ENCODE measurements around the gene TMEM115. TPM values are rescaled to one million over a fixed set of nuclear protein-coding genes. Genes with fewer than 3 reads are reported as not detected.

Gene TMEM115
- total and polyA plus RNA-seq, 2 of the 13 experiments (the other 11 are each of a cell fraction or from before 2014, with no cell fraction given): 22.1 to 30.7 TPM

DNA sequence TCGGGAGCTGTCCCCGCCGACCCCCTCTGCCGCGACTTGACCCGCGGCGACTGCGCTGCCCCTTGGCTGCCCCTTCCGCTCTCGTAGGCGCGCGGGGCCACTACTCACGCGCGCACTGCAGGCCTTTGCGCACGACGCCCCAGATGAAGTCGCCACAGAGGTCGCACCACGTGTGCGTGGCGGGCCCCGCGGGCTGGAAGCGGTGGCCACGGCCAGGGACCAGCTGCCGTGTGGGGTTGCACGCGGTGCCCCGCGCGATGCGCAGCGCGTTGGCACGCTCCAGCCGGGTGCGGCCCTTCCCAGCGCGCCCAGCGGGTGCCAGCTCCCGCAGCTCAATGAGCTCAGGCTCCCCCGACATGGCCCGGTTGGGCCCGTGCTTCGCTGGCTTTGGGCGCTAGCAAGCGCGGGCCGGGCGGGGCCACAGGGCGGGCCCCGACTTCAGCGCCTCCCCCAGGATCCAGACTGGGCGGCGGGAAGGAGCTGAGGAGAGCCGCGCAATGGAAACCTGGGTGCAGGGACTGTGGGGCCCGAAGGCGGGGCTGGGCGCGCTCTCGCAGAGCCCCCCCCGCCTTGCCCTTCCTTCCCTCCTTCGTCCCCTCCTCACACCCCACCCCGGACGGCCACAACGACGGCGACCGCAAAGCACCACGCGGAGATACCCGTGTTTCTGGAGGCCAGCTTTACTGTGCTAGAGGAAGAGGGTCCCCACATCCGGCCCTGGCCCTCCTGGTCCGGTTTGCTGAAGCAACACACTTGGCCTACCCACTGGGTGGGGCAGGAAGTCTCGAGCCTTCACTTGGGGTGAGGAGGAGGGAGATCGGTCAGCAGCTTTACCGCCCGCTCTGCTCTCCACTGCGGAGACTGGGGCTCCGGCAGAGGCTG, 18.6 kb downstream of the TMEM115 start, which contains the start of gene RASSF1:
TSS of gene RASSF1 (minus strand) at position 389 of the 882 bp plus-strand sequence. CDS start at position 358, 31 bp downstream.
- no peak within 1 kb of the TSS for H3K9ac ChIP-seq (ENCODE audit: insufficient read depth, low read depth, low read length)

More for the DNA sequence above, 18.6 kb downstream of the TMEM115 start, which contains the start of gene RASSF1:
- H3K4me1 ChIP-seq (ENCODE audit: insufficient read depth, low read length): peaks cover 57% of the 10 kb centered on the region
- ATAC-seq (no peak), DNase-seq (ENCODE audit: low spot score) (no peak), FAIRE-seq (no peak)
- H4K20me1 ChIP-seq (ENCODE audit: insufficient read depth, low read length): no peaks in the 10 kb centered on the region
- H3K27me3 ChIP-seq (ENCODE audit: control insufficient read depth in 1 of 2, insufficient read depth in 2 of 2, low read length in 2 of 2): peaks cover 1 to 2% of the 10 kb centered on the region in 2 experiments; a peak in 1 of 5 replicates
- BruUV-seq (replicated peaks): no TSS peak
- TF ChIP-seq, protein P1, sequence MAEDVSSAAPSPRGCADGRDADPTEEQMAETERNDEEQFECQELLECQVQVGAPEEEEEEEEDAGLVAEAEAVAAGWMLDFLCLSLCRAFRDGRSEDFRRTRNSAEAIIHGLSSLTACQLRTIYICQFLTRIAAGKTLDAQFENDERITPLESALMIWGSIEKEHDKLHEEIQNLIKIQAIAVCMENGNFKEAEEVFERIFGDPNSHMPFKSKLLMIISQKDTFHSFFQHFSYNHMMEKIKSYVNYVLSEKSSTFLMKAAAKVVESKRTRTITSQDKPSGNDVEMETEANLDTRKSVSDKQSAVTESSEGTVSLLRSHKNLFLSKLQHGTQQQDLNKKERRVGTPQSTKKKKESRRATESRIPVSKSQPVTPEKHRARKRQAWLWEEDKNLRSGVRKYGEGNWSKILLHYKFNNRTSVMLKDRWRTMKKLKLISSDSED (CRISPR knock-in tag; IDR thresholded peaks at IDR 0.05): no peak
- TF ChIP-seq ZFP37 (CRISPR knock-in tag; IDR thresholded peaks at IDR 0.05; ENCODE audit: borderline replicate concordance): no peak
- TF ChIP-seq, protein P2, sequence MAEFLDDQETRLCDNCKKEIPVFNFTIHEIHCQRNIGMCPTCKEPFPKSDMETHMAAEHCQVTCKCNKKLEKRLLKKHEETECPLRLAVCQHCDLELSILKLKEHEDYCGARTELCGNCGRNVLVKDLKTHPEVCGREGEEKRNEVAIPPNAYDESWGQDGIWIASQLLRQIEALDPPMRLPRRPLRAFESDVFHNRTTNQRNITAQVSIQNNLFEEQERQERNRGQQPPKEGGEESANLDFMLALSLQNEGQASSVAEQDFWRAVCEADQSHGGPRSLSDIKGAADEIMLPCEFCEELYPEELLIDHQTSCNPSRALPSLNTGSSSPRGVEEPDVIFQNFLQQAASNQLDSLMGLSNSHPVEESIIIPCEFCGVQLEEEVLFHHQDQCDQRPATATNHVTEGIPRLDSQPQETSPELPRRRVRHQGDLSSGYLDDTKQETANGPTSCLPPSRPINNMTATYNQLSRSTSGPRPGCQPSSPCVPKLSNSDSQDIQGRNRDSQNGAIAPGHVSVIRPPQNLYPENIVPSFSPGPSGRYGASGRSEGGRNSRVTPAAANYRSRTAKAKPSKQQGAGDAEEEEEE (CRISPR knock-in tag; IDR thresholded peaks at IDR 0.05; ENCODE audit: borderline replicate concordance): no peak
- H3K79me2 ChIP-seq (ENCODE audit: insufficient read depth, low read length): peaks cover 12% of the 10 kb centered on the region
- WGBS (ENCODE audit: low lambda C conversion rate): 93% methylated on average over 78 of the region's 85 CpGs
- H3K4me3 ChIP-seq (replicated peaks in 1 of 3; ENCODE audit: insufficient read depth in 1 of 3, low read depth in 2 of 3, low read length in 3 of 3): no peak within 1 kb of the TSS
- H3K9me3 ChIP-seq (ENCODE audit: low read length): no peaks in the 10 kb centered on the region
- CTCF ChIA-PET (ENCODE audit: low intra/inter-chr PET ratio, low total read pairs): no interaction called here
- H3K27ac ChIP-seq (ENCODE audit: extremely low read length, insufficient read depth, low read length): no peak within 1 kb of the TSS
- H2AFZ ChIP-seq (ENCODE audit: low read length): no peak within 1 kb of the TSS
- in situ Hi-C loops (cut with HindIII; ENCODE audit: extremely low pct_ligation_motif_present, low pct_unique_long_range_greater_than_20kb) (loop anchor here (10.0 kb wide), 1 partner anchor 204 kb away; no protein-coding TSS in a partner anchor), intact Hi-C loops (cut with micrococcal nuclease; ENCODE audit: unreplicated experiment) (loop anchor here (10.0 kb wide), 1 partner anchor 204 kb away; no protein-coding TSS in a partner anchor)
- H3K36me3 ChIP-seq (replicated peaks in 1 of 2; ENCODE audit: control insufficient read depth in 1 of 2, insufficient read depth in 2 of 2, low read length in 2 of 2): no peaks in the 10 kb centered on the region
- no peak within 1 kb of the TSS for H3K4me2 ChIP-seq (ENCODE audit: low read depth, low read length)
- POLR2A ChIA-PET: no interaction called here

Measured in HepG2 (cell line).